ENCODE results near the gene HTR2A.
"Not testable (repeated sequence)": the region's sequence is repeated elsewhere in the genome, so short reads cannot be mapped to it uniquely, and the experiment has no call there.

Gene HTR2A

DNA sequence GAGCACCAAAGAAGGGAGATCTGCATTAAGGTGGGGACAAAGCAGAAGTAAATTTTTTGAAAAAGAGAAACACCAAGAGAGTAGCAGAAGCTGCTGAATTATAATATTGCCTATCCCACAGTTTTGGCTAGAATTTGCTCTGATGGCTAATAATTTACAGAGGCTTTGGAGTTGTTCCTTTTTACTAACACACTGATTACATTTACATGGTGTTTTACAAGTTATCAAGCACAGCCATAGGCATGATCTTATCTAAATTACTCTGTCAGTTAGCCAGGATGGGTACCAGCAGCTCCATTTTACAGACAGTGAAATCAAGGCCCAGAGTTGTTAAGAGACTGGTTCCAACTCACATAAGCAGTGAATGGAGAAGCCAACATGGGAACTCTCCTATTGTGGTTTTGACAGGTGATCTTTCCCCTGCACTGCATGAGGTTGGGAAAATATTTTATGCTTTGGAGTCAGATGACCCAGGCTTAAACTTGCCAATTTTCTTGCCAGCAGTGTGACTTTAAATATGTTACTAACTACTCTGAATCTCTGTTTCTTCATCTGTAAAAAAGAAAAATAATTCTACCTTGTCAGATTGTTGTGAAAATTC lies 66.3 kb downstream of the HTR2A start:
- no peak for DNase-seq
- in situ Hi-C loops (cut with HindIII; ENCODE audit: low pct_ligation_motif_present, low pct_unique_long_range_greater_than_20kb, low sequenced_read_pairs), result no loop called here

GRCh38 chr13:46822551-46822950 lies 74.3 kb downstream of the HTR2A start:
- in situ Hi-C loops (cut with HindIII; ENCODE audit: low pct_ligation_motif_present, low pct_unique_long_range_greater_than_20kb, low sequenced_read_pairs), result no loop called here
- no peak for DNase-seq

GRCh38 chr13:46817838-46818476 lies 78.9 kb downstream of the HTR2A start:
- no peak for DNase-seq
- in situ Hi-C loops (cut with HindIII; ENCODE audit: low pct_ligation_motif_present, low pct_unique_long_range_greater_than_20kb, low sequenced_read_pairs), result no loop called here

DNA sequence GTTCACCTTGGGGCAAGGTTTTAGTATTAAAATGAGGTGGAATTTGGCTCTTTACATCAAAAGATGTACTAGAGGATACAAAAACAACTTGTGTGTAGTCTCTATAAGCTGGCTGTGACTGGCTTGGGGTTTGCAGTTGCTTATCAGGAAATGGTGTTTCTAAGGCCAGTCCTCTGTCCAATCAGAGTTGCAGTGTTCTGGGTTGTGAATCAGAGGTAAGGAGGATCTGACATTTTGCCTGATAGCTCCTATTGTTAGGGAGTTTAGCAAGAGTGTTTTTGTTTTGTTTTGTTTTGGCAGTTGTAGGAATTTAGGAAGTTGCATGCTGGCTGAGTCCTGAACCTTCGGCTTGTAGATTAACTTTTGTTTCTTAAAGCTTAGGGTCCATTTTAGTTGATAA lies 79.8 kb downstream of the HTR2A start:
- in situ Hi-C loops (cut with HindIII; ENCODE audit: low pct_ligation_motif_present, low pct_unique_long_range_greater_than_20kb, low sequenced_read_pairs), result no loop called here
- no peak for DNase-seq

GRCh38 chr13:46816371-46816770 lies 80.5 kb downstream of the HTR2A start:
- no peak for DNase-seq
- in situ Hi-C loops (cut with HindIII; ENCODE audit: low pct_ligation_motif_present, low pct_unique_long_range_greater_than_20kb, low sequenced_read_pairs), result no loop called here

- in situ Hi-C loops (cut with HindIII; ENCODE audit: low pct_ligation_motif_present, low pct_unique_long_range_greater_than_20kb, low sequenced_read_pairs), result no loop called here
- no peak for DNase-seq
Observed at GRCh38 chr13:46812301-46812797, 84.5 kb downstream of the HTR2A start.

DNA sequence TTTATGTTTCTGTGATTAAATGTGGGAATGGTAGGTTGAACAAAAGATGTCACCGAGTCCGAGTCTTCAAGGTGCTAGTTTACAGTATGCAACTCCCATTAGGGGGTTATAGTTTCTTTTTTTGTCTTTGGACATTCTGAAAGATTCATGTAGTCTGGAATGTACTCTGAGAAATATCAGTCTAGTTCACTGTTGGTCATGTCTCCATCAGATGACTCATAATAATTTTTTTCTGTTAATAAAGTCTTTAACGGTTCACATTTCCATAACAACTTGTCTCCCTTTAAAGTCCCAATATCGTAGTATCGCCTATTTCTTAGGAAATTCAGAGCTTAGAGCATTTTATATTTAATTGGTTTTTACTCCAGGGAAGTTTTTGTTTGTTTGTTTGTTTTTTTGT lies 86.4 kb downstream of the HTR2A start:
- in situ Hi-C loops (cut with HindIII; ENCODE audit: low pct_ligation_motif_present, low pct_unique_long_range_greater_than_20kb, low sequenced_read_pairs), result no loop called here

GRCh38 chr13:46804921-46805320 lies 91.9 kb downstream of the HTR2A start:
- in situ Hi-C loops (cut with HindIII; ENCODE audit: low pct_ligation_motif_present, low pct_unique_long_range_greater_than_20kb, low sequenced_read_pairs); DNase-seq: not testable (repeated sequence)

More for the DNA sequence above, 86.4 kb downstream of the HTR2A start:
- DNase-seq, result no peak

GRCh38 chr13:46804391-46804815 lies 92.5 kb downstream of the HTR2A start:
- in situ Hi-C loops (cut with HindIII; ENCODE audit: low pct_ligation_motif_present, low pct_unique_long_range_greater_than_20kb, low sequenced_read_pairs), result no loop called here
- DNase-seq, result peak; percentile 91

- DNase-seq, result no peak
- in situ Hi-C loops (cut with HindIII; ENCODE audit: low pct_ligation_motif_present, low pct_unique_long_range_greater_than_20kb, low sequenced_read_pairs), result no loop called here
Observed at GRCh38 chr13:46803586-46803985, 93.3 kb downstream of the HTR2A start.

DNA sequence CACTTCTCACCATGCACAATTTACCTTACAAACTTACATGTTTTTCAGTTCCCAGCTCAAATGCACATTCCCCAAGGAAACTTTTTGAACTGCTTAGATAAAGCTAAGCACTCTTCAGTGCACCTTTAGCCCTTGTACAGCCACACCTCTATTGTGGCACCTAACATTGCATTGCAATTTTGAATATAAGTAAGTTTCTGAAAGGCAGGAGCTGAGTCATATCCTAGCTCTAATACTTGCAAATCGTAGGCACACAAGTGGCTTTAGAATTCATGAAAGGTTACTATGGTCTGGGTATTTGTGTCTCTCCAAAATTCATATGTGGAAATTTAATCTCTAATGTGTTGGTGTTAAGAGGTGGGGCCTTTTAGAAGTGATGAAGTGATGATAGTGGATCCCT lies 95.0 kb downstream of the HTR2A start:
- in situ Hi-C loops (cut with HindIII; ENCODE audit: low pct_ligation_motif_present, low pct_unique_long_range_greater_than_20kb, low sequenced_read_pairs), result no loop called here
- DNase-seq, result no peak

GRCh38 chr13:46799139-46799538 lies 97.7 kb downstream of the HTR2A start:
- no peak for DNase-seq
- in situ Hi-C loops (cut with HindIII; ENCODE audit: low pct_ligation_motif_present, low pct_unique_long_range_greater_than_20kb, low sequenced_read_pairs), result no loop called here

GRCh38 chr13:46797501-46798237 lies 99.2 kb downstream of the HTR2A start:
- in situ Hi-C loops (cut with HindIII; ENCODE audit: low pct_ligation_motif_present, low pct_unique_long_range_greater_than_20kb, low sequenced_read_pairs), result no loop called here
- peak; percentile 38 for DNase-seq

GRCh38 chr13:46796515-46797474 lies 100.1 kb downstream of the HTR2A start, which contains the start of gene ESD:
TSS of gene ESD (minus strand) at chr13:46797161. CDS start at chr13:46791413, 5,748 bp downstream.
- DNase-seq, result peak; percentile 93
- in situ Hi-C loops (cut with HindIII; ENCODE audit: low pct_ligation_motif_present, low pct_unique_long_range_greater_than_20kb, low sequenced_read_pairs), result no loop called here

DNA sequence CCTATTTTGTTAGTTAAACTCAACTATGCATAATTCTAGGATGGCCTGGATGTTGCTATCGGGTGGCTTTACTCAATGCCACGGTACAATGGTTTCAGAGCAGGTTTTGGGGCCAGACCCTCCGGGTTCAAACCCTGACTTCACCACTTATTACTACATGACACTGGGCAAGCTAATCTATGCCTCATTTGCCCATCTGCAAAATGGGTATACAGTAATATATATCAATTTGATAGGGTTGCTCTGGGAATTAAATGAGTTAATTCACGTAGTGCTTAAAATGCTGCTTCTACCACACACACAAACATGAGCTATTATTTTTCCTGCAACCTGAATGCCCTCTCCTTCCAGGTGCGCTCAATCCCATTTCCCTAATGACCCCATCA lies 100.7 kb downstream of the HTR2A start:
- no peak for DNase-seq
- in situ Hi-C loops (cut with HindIII; ENCODE audit: low pct_ligation_motif_present, low pct_unique_long_range_greater_than_20kb, low sequenced_read_pairs), result no loop called here

DNA sequence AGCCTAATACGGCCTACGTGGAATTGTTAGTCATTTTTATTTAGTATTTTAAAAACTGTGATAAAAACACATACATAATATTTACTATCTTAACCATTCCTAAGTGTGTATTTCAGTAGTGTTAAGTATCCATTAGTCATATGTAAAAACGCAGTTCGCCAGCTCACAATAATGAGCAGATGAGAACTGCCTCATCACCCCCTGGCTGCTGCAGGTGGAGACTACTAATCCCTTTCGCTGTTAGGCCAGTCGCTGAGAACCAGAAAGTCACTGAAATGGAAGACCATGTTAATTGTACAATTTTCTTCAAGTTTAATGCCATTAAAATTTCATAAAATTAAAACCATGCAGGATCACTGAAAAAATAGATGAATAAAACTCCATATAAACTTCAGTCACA lies 101.5 kb downstream of the HTR2A start:
- DNase-seq, result no peak
- in situ Hi-C loops (cut with HindIII; ENCODE audit: low pct_ligation_motif_present, low pct_unique_long_range_greater_than_20kb, low sequenced_read_pairs), result no loop called here

- in situ Hi-C loops (cut with HindIII; ENCODE audit: low pct_ligation_motif_present, low pct_unique_long_range_greater_than_20kb, low sequenced_read_pairs), result no loop called here
- no peak for DNase-seq
Observed at GRCh38 chr13:46783504-46783903, 113.3 kb downstream of the HTR2A start.

DNA sequence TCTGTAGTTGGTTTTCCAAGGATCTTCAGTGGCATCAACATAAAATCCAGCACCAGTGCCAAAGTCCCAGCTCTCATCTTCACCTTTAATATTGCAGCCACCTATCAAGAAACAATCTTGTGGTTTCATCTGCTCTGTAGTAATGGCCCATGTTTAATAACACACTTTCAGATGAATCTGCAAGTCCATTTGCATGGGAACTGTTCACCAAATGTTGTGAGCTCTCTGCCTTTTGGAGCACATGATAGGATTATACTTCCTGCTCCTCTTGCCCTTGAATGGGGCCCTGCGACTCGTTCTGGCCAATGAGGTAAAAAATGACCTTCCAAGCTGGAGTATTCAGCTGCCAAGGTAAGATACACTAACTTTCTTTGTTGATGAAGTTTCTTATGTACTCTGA lies 114.2 kb downstream of the HTR2A start:
- in situ Hi-C loops (cut with HindIII; ENCODE audit: low pct_ligation_motif_present, low pct_unique_long_range_greater_than_20kb, low sequenced_read_pairs), result no loop called here
- DNase-seq, result no peak

GRCh38 chr13:46782066-46782465 lies 114.8 kb downstream of the HTR2A start:
- in situ Hi-C loops (cut with HindIII; ENCODE audit: low pct_ligation_motif_present, low pct_unique_long_range_greater_than_20kb, low sequenced_read_pairs), result no loop called here
- no peak for DNase-seq

All from ACHN (cell line).